H1 (cell line): ENCODE results near the gene TSPAN9. TPM values are rescaled to one million over a fixed set of nuclear protein-coding genes. Genes with fewer than 3 reads are reported as not detected.

Experiments used
- ATF3 ChIP-seq: IDR thresholded peaks from 2 replicates; pipeline ENCODE4 v1.6.1; 2011; ENCODE audit warnings: low read depth, mild to moderate bottlenecking, low read length; ENCODE audit not compliant: insufficient read depth
- JUN ChIP-seq: IDR thresholded peaks from 2 replicates; pipeline ENCODE4 v1.6.1; 2011; ENCODE audit warnings: low read depth, mild to moderate bottlenecking, improper control_type of control experiment, low read length
- polyA plus RNA-seq, 7 experiments: library from polyadenylated mRNA; depleted of rRNA in 3 of 7; stranded (reverse) in 5 of 7; unstranded in 2 of 7; fragments of >200 nt in 5 of 7; fragments of 200-250 nt in 2 of 7; gene quantifications; 1 replicate in 5 of 7; 2 replicates in 1 of 7; 4 replicates in 1 of 7; pipeline versions ENCODE4 v1.2.1 to v1.2.3, GENCODE V29; 2011 to 2013; ENCODE audit warnings: missing spikeins in 2 of 7, mixed read lengths in 2 of 7
- total RNA-seq: library from RNA; stranded (reverse); fragmentation: NEBNext Ultra II Directional; extraction: Animal tissue kit (Norgen Biotek cat#: 25700); gene quantifications from 2 replicates; pipeline ENCODE4 v1.2.1, GENCODE V29; 2021

The TSPAN9 gene
- total and polyA plus RNA-seq, 2 of the 8 experiments (the other 6 are each of a cell fraction or from before 2014, with no cell fraction given), result 11.5 to 29.1 TPM

GRCh38 chr12:3295646-3296408, 218.6 kb downstream of the TSPAN9 start (continued):
- TF ChIP-seq ATF3 (no peak), JUN (no peak)
